Ishikawa (cell line): ENCODE measurements around the gene FNBP1L.

Experiments used
- CEBPB ChIP-seq: IDR thresholded peaks from 2 replicates; pipeline ENCODE4 v1.6.1; 2012
- CREB1 ChIP-seq: IDR thresholded peaks from 2 replicates; pipeline ENCODE4 v1.6.1; 2012; ENCODE audit warnings: low read depth
- EGR1 ChIP-seq: IDR thresholded peaks from 2 replicates; pipeline ENCODE4 v1.6.1; 2012
- EP300 ChIP-seq: IDR thresholded peaks from 2 replicates; pipeline ENCODE4 v1.6.1; 2012; ENCODE audit warnings: borderline replicate concordance
- FOXM1 ChIP-seq: IDR thresholded peaks from 2 replicates; pipeline ENCODE4 v1.6.1; 2012; ENCODE audit warnings: low read depth, borderline replicate concordance
- NFIC ChIP-seq: IDR thresholded peaks from 2 replicates; pipeline ENCODE4 v1.6.1; 2012
- RAD21 ChIP-seq: IDR thresholded peaks from 2 replicates; pipeline ENCODE4 v1.6.1; 2012; ENCODE audit warnings: low read depth
- REST ChIP-seq: IDR thresholded peaks from 2 replicates; pipeline ENCODE4 v1.6.1; 2012; ENCODE audit warnings: low read depth, mild to moderate bottlenecking
- TAF1 ChIP-seq: IDR thresholded peaks from 2 replicates; pipeline ENCODE4 v1.6.1; 2012; ENCODE audit warnings: low read depth, mild to moderate bottlenecking
- TCF12 ChIP-seq: IDR thresholded peaks from 2 replicates; pipeline ENCODE4 v1.6.1; 2012; ENCODE audit warnings: low read depth
- TEAD4 ChIP-seq: IDR thresholded peaks from 2 replicates; pipeline ENCODE4 v1.6.1; 2012
- USF1 ChIP-seq: IDR thresholded peaks from 2 replicates; pipeline ENCODE4 v1.6.1; 2012
- YY1 ChIP-seq: IDR thresholded peaks from 2 replicates; pipeline ENCODE4 v1.6.1; 2012; ENCODE audit warnings: low read depth
- ZBTB7A ChIP-seq: IDR thresholded peaks from 2 replicates; pipeline ENCODE4 v1.6.1; 2012; ENCODE audit warnings: low read depth
- TF ChIP-seq, protein P1 (sequence below): IDR thresholded peaks from 2 replicates; pipeline ENCODE4 v1.6.1; 2012

FNBP1L gene

GRCh38 chr1:93427656-93428055 lies 20.3 kb upstream of the FNBP1L start:
- TF ChIP-seq EGR1: no peak
- no peak for TF ChIP-seq ZBTB7A
- TF ChIP-seq CREB1: no peak
- no peak for TF ChIP-seq CEBPB
- no peak for TF ChIP-seq NFIC
- no peak for TF ChIP-seq RAD21
- TF ChIP-seq, protein P1, sequence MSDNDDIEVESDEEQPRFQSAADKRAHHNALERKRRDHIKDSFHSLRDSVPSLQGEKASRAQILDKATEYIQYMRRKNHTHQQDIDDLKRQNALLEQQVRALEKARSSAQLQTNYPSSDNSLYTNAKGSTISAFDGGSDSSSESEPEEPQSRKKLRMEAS: no peak
- no peak for TF ChIP-seq FOXM1
- TF ChIP-seq TEAD4: no peak
- no peak for TF ChIP-seq REST
- no peak for TF ChIP-seq EP300
- TF ChIP-seq USF1: no peak

GRCh38 chr1:93433407-93433961 lies 14.4 kb upstream of the FNBP1L start:
- TF ChIP-seq, protein P1: no peak
- no peak for TF ChIP-seq TEAD4
- TF ChIP-seq RAD21: peak; percentile 13; the same call in 1 of the 2 replicates
- TF ChIP-seq FOXM1: no peak

GRCh38 chr1:93434088-93434487 lies 13.8 kb upstream of the FNBP1L start:
- TF ChIP-seq NFIC (no peak), ZBTB7A (no peak), CEBPB (no peak), EP300 (no peak), CREB1 (no peak), RAD21 (no peak), TAF1 (no peak), TCF12 (no peak), USF1 (no peak), TEAD4 (no peak), REST (no peak), FOXM1 (no peak), EGR1 (no peak), YY1 (no peak)
- TF ChIP-seq, protein P1: no peak

- TF ChIP-seq CREB1 (no peak), EP300 (no peak), CEBPB (no peak), REST (peak; percentile 82), NFIC (no peak), FOXM1 (no peak)
These were observed 12.9 kb upstream of the FNBP1L start for GRCh38 chr1:93434987-93435386.

GRCh38 chr1:93435443-93435842 lies 12.5 kb upstream of the FNBP1L start:
- no peak for TF ChIP-seq FOXM1
- TF ChIP-seq EGR1: no peak
- TF ChIP-seq TAF1: no peak
